ENCODE measurements around the gene KRT3. TPM values are rescaled to one million over a fixed set of nuclear protein-coding genes. Genes with fewer than 3 reads are reported as not detected.

Gene KRT3
- total and polyA plus RNA-seq, 10 of the 15 experiments (the other 5 are each of a cell fraction or from before 2014, with no cell fraction given), result not detected

GRCh38 chr12:52772772-52773171 is 23.1 kb downstream of the KRT3 start:
- Histone ChIP-seq H2AFZ (ENCODE audit: control insufficient read depth, low read depth, low read length) (no peak overlapping the region), H3K36me3 (ENCODE audit: control insufficient read depth in 2 of 2, insufficient read depth in 2 of 2, low read length in 1 of 2) (no peaks in the 10 kb centered on the region), H3K9ac (ENCODE audit: control insufficient read depth, insufficient read depth, low read length) (no peak overlapping the region), H3K27me3 (replicated peaks in 1 of 2; ENCODE audit: control insufficient read depth in 2 of 2, insufficient read depth in 2 of 2, low read length in 1 of 2) (peaks cover 0 to 3% of the 10 kb centered on the region in 2 experiments; a peak in 3 of 4 replicates), H3K9me3 (replicated peaks; ENCODE audit: control insufficient read depth, insufficient read depth, low read length) (no peaks in the 10 kb centered on the region), H3K27ac (ENCODE audit: control insufficient read depth, insufficient read depth) (no peak overlapping the region), H4K20me1 (ENCODE audit: control insufficient read depth, insufficient read depth) (no peaks in the 10 kb centered on the region), H3K79me2 (ENCODE audit: control insufficient read depth, insufficient read depth, low read length) (no peaks in the 10 kb centered on the region), H3K4me1 (ENCODE audit: control insufficient read depth, insufficient read depth, low read length) (no peaks in the 10 kb centered on the region), H3K4me2 (ENCODE audit: control insufficient read depth, insufficient read depth) (no peak overlapping the region), H3K4me3 (no peak overlapping the region)
- ChIA-PET SMC1A (ENCODE audit: uncharacterized antibody, unreplicated experiment) (interaction anchor here (1.3 kb wide), 1 partner anchor 267 kb away, joined by 3 read pairs; no protein-coding TSS in a partner anchor), POLR2A (no interaction called here), RAD21 (ENCODE audit: unreplicated experiment) (no interaction called here), CTCF (interaction anchor here (1.2 to 1.6 kb wide), 3 partner anchors 9 to 107 kb away, joined by 3 to 5 read pairs (median 3); no protein-coding TSS in a partner anchor)
- no TSS peak for BruUV-seq (replicated peaks)
- ATAC-seq, result no peak
- no peak for TF ChIP-seq RAD21 (IDR thresholded peaks at IDR 0.05; ENCODE audit: insufficient read depth, low read depth, low read length)
- TF ChIP-seq, protein P1, sequence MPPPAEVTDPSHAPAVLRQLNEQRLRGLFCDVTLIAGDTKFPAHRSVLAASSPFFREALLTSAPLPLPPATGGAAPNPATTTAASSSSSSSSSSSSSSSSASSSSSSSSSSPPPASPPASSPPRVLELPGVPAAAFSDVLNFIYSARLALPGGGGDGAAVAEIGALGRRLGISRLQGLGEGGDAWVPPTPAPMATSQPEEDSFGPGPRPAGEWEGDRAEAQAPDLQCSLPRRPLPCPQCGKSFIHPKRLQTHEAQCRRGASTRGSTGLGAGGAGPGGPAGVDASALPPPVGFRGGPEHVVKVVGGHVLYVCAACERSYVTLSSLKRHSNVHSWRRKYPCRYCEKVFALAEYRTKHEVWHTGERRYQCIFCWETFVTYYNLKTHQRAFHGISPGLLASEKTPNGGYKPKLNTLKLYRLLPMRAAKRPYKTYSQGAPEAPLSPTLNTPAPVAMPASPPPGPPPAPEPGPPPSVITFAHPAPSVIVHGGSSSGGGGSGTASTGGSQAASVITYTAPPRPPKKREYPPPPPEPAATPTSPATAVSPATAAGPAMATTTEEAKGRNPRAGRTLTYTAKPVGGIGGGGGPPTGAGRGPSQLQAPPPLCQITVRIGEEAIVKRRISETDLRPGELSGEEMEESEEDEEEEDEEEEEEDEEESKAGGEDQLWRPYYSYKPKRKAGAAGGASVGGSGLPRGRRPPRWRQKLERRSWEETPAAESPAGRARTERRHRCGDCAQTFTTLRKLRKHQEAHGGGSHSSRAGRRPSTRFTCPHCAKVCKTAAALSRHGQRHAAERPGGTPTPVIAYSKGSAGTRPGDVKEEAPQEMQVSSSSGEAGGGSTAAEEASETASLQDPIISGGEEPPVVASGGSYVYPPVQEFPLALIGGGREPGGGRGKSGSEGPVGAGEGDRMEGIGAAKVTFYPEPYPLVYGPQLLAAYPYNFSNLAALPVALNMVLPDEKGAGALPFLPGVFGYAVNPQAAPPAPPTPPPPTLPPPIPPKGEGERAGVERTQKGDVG (CRISPR knock-in tag; IDR thresholded peaks at IDR 0.05), result no peak
- no peak for TF ChIP-seq BRCA1 (IDR thresholded peaks at IDR 0.05; ENCODE audit: low read depth, low read length)
- TF ChIP-seq ZNF622 (IDR thresholded peaks at IDR 0.05), result no peak
- no peak for DNase-seq (ENCODE audit: low read depth, low spot score)
- in situ Hi-C loops (cut with MboI) (no loop called here), intact Hi-C loops (cut with micrococcal nuclease; ENCODE audit: unreplicated experiment) (no loop called here)
- no peak for FAIRE-seq
- WGBS (ENCODE audit: insufficient coverage, insufficient replicate concordance, low lambda C conversion rate, missing lambda C conversion rate), result 14% methylated on average over 3 of the region's 3 CpGs

- Histone ChIP-seq H3K9me3 (replicated peaks; ENCODE audit: control insufficient read depth, insufficient read depth, low read length) (no peaks in the 10 kb centered on the region), H3K4me1 (ENCODE audit: control insufficient read depth, insufficient read depth, low read length) (no peaks in the 10 kb centered on the region), H2AFZ (ENCODE audit: control insufficient read depth, low read depth, low read length) (no peak overlapping the region), H3K4me2 (ENCODE audit: control insufficient read depth, insufficient read depth) (no peak overlapping the region), H3K79me2 (ENCODE audit: control insufficient read depth, insufficient read depth, low read length) (no peaks in the 10 kb centered on the region), H3K27ac (ENCODE audit: control insufficient read depth, insufficient read depth) (no peak overlapping the region), H3K9ac (ENCODE audit: control insufficient read depth, insufficient read depth, low read length) (no peak overlapping the region), H4K20me1 (ENCODE audit: control insufficient read depth, insufficient read depth) (no peaks in the 10 kb centered on the region), H3K4me3 (no peak overlapping the region), H3K27me3 (replicated peaks in 1 of 2; ENCODE audit: control insufficient read depth in 2 of 2, insufficient read depth in 2 of 2, low read length in 1 of 2) (peaks cover 0 to 5% of the 10 kb centered on the region in 2 experiments; a peak in 3 of 4 replicates), H3K36me3 (ENCODE audit: control insufficient read depth in 2 of 2, insufficient read depth in 2 of 2, low read length in 1 of 2) (no peaks in the 10 kb centered on the region)
- ChIA-PET RAD21 (ENCODE audit: unreplicated experiment) (no interaction called here), POLR2A (no interaction called here), CTCF (interaction anchor here (1.2 to 1.6 kb wide), 3 partner anchors 9 to 108 kb away, joined by 3 to 5 read pairs (median 3); no protein-coding TSS in a partner anchor), SMC1A (ENCODE audit: uncharacterized antibody, unreplicated experiment) (no interaction called here)
- no peak for TF ChIP-seq LARP7 (IDR thresholded peaks at IDR 0.05)
- no peak for DNase-seq (ENCODE audit: low read depth, low spot score)
- WGBS (ENCODE audit: insufficient coverage, insufficient replicate concordance, low lambda C conversion rate, missing lambda C conversion rate), result 13% methylated on average over 4 of the region's 4 CpGs
- no TSS peak for BruUV-seq (replicated peaks)
- in situ Hi-C loops (cut with MboI) (no loop called here), intact Hi-C loops (cut with micrococcal nuclease; ENCODE audit: unreplicated experiment) (no loop called here)
- ATAC-seq, result no peak
- FAIRE-seq, result no peak
Measured at GRCh38 chr12:52772188-52772587, 23.7 kb downstream of the KRT3 start.

Measured in GM12878 (cell line).